ENCODE results near the gene METTL27. TPM values are rescaled to one million over a fixed set of nuclear protein-coding genes. Genes with fewer than 3 reads are reported as not detected.

METTL27 gene
- total RNA-seq, 4 donors from 2014 or later: 0.36 to 1.5 (median 0.53) TPM

DNA sequence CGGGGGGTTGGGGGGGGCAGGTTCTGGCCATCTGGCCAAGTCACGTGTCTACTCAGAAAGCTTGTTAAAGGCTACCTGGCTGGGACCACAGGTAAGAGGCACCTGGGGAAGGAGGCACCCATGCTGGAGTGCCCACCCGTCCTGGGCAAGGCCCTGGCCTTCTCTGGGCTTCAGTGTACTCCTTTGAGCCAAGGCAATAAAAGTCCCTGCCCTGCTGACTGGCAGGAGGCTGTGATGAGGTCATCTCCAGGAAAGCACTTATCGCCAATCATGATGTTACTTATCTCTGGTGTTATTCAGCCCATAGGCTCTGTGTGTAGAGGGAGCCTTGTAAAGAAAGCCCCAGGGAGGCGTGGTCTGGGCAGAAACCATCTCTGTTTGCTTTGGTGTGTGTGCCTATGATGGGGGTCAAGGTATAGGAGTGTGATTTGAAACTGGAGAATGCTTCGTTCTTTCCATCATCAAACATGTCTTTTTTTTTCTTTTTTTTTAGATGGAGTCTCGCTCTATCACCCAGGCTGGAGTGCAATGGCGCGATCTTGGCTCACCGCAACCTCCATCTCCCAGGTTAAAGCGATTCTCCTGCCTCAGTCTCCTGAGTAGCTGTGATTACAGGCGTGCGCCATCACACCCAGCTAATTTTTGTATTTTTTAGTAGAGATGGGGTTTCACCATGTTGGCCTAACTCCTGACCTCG lies 14.1 kb downstream of the METTL27 start:
- intact Hi-C loops (cut with DNase I; ENCODE audit: low total_unique reads): no loop called here
- no peaks in the 10 kb centered on the region for H3K9me3 ChIP-seq
- DNase-seq: no peak
- peaks cover 6 to 10% of the 10 kb centered on the region in 2 donors for H3K4me1 ChIP-seq
- peak in 1 of 2 donors; percentile 41 for ATAC-seq
- H3K27me3 ChIP-seq: no peaks in the 10 kb centered on the region
- TF ChIP-seq, protein P1, sequence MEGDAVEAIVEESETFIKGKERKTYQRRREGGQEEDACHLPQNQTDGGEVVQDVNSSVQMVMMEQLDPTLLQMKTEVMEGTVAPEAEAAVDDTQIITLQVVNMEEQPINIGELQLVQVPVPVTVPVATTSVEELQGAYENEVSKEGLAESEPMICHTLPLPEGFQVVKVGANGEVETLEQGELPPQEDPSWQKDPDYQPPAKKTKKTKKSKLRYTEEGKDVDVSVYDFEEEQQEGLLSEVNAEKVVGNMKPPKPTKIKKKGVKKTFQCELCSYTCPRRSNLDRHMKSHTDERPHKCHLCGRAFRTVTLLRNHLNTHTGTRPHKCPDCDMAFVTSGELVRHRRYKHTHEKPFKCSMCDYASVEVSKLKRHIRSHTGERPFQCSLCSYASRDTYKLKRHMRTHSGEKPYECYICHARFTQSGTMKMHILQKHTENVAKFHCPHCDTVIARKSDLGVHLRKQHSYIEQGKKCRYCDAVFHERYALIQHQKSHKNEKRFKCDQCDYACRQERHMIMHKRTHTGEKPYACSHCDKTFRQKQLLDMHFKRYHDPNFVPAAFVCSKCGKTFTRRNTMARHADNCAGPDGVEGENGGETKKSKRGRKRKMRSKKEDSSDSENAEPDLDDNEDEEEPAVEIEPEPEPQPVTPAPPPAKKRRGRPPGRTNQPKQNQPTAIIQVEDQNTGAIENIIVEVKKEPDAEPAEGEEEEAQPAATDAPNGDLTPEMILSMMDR (IDR thresholded peaks at IDR 0.05 in 4 of 5, conservative IDR thresholded peaks at IDR 0.05 in 1 of 5): no peak
- TF ChIP-seq POLR2A (IDR thresholded peaks at IDR 0.05): no peak
- in situ Hi-C loops (cut with MboI; ENCODE audit: low sequenced_read_pairs in 4 of 4): no loop called here
- no peak overlapping the region for H3K27ac ChIP-seq
- no peaks in the 10 kb centered on the region for H3K36me3 ChIP-seq
- H3K4me3 ChIP-seq: no peak overlapping the region

DNA sequence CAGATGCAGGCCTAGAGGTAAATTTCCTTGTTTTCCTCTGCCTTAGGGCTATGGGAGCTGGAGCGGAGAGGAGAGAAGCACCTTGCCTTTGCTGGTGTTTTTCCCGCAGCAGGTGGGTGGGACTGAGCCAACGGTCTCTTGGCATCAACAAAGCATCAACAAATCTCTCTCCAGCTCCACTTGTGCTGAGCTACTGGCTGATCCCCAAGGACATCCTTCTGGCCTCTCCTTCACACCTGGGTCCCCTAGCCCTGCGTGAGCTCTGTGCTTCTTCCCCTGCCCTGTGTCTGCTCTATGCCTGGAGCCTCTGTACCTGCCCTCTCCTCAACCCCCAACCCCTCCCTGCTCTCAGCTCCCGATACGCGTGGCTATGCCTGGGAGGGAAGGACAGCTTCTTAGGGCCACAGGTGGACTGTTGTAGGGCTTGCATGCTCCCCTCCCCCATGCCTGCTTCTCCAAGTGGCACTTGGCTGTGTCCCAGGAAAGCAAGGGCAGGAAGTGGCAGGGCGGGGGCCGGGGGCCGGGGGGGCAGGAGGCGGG lies 14.7 kb downstream of the METTL27 start:
- ATAC-seq (peak; percentile 71 to 75), DNase-seq (peak; percentile 32 to 44)
- Histone ChIP-seq H3K4me3 (no peak overlapping the region), H3K9me3 (no peaks in the 10 kb centered on the region), H3K27ac (peak overlapping the region in 1 of 4 donors; percentile 19), H3K27me3 (no peaks in the 10 kb centered on the region), H3K36me3 (no peaks in the 10 kb centered on the region), H3K4me1 (peaks cover 6 to 10% of the 10 kb centered on the region in 2 donors)
- intact Hi-C loops (cut with DNase I; ENCODE audit: low total_unique reads) (no loop called here), in situ Hi-C loops (cut with MboI; ENCODE audit: low sequenced_read_pairs in 4 of 4) (no loop called here)
- no peak for TF ChIP-seq POLR2A (IDR thresholded peaks at IDR 0.05)
- TF ChIP-seq, protein P1 (IDR thresholded peaks at IDR 0.05 in 4 of 5, conservative IDR thresholded peaks at IDR 0.05 in 1 of 5): no peak

DNA sequence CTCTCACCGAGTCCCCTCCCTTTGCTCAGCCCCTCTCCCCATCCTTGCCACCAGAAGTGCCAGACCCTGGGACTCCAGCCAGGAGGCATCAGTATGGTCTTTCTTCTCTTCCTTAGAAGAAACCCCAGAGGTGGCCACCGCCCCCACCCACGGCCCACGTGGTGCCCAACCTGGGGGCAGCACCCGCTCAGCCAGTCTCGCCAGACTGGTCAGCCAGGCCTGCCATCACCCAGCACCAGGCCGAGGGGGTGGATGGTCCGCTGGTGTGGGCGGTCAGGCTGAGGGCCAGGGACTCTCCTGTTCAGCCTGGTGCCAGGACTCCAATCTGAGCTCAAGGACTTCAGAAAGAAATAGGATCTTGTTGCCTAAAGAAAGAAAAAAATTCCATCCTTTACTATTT lies 17.3 kb downstream of the METTL27 start:
- TF ChIP-seq POLR2A (IDR thresholded peaks at IDR 0.05): no peak
- TF ChIP-seq, protein P1 (IDR thresholded peaks at IDR 0.05 in 4 of 5, conservative IDR thresholded peaks at IDR 0.05 in 1 of 5): no peak
- no peaks in the 10 kb centered on the region for H3K36me3 ChIP-seq
- DNase-seq (no peak), ATAC-seq (no peak)
- H3K27ac ChIP-seq: no peak overlapping the region
- intact Hi-C loops (cut with DNase I; ENCODE audit: low total_unique reads): no loop called here
- H3K4me1 ChIP-seq: peaks cover 6 to 10% of the 10 kb centered on the region in 2 donors
- in situ Hi-C loops (cut with MboI; ENCODE audit: low sequenced_read_pairs in 4 of 4): no loop called here
- no peaks in the 10 kb centered on the region for H3K9me3 ChIP-seq
- H3K4me3 ChIP-seq: no peak overlapping the region
- H3K27me3 ChIP-seq: no peaks in the 10 kb centered on the region

DNA sequence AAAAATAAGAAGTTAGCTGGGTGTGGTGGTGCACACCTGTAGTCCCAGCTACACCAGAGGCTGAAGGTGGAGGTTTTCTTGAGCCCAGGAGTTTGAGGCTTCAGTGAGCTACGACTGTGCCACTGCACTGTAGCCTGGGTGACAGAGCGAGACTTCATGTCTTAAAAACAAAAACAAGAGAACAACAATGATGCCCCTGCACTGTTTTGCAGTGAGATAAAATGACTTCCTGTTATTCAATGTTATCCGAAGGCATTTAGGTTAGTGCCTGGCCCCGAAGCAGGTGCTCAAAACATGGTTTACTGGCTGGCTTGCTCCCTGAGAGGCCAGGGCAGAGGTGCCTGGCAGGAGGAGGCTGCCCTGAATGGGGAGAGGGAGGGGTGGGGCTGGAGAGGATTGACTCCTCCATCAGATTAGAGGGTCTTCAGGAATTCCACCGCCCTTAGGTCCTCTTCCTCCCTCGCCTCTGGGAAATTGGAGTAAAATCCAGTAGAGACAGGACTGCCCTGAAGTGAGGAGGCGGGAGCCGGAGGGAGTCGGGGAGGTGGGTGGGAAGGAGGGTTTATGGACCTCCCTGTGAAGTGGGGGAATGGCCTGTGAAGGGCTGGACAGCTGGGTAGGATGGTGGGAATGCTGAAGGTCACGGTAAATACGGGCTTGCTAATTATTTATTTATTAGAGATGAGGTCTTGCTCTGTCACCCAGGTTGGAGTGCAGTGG lies 18.3 kb downstream of the METTL27 start:
- Histone ChIP-seq H3K4me3 (no peak overlapping the region), H3K36me3 (no peaks in the 10 kb centered on the region), H3K27me3 (no peaks in the 10 kb centered on the region), H3K9me3 (no peaks in the 10 kb centered on the region), H3K27ac (no peak overlapping the region), H3K4me1 (peaks cover 6 to 10% of the 10 kb centered on the region in 2 donors)
- intact Hi-C loops (cut with DNase I; ENCODE audit: low total_unique reads): no loop called here
- ATAC-seq (no peak), DNase-seq (no peak)
- in situ Hi-C loops (cut with MboI; ENCODE audit: low sequenced_read_pairs in 4 of 4): no loop called here
- TF ChIP-seq, protein P1 (IDR thresholded peaks at IDR 0.05 in 4 of 5, conservative IDR thresholded peaks at IDR 0.05 in 1 of 5): no peak
